Germinal center (tissue), 1 donor: Measurements from ENCODE around the gene TNIP1.

Experiments used
- DNase-seq: peaks from one replicate; pipeline ENCODE4 v3.0.0; 2012; ENCODE audit warnings: mixed read lengths, low spot score

TNIP1 gene

DNA sequence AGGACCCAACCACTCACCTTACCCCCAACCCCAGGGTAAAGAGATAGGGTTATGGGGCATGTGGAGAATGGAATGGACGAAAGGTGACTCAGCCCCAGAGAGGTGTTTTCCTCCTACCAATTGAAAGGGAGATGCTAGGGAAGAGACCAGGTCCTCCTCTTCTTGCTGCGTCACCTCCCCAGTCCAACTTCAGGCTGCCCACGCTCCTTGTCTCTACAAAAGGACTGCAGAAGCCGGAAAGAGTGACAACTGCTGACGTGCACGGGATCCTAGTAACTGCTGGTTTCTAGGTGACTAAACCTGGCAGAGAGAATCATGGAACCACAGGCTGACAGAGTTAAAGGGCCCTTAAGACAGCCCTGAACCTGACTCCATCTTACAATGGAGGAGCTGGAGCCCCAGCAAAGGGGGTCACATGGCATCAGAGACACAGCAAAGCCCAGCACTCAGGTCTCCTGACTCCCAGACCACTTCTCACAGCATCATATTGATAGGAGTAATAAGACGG is 58.3 kb downstream of the TNIP1 start:
- no peak for DNase-seq

- no peak for DNase-seq
These were observed 59.1 kb downstream of the TNIP1 start for GRCh38 chr5:151021746-151022145.

- DNase-seq: peak; percentile 74
These were observed 60.3 kb downstream of the TNIP1 start, which contains the start of gene GPX3 for GRCh38 chr5:151020304-151021110. TSS of gene GPX3 (plus strand) at chr5:151020591. CDS start at chr5:151020655, 64 bp downstream.

- DNase-seq: no peak
These were observed 61.5 kb downstream of the TNIP1 start for GRCh38 chr5:151019331-151019730.

DNA sequence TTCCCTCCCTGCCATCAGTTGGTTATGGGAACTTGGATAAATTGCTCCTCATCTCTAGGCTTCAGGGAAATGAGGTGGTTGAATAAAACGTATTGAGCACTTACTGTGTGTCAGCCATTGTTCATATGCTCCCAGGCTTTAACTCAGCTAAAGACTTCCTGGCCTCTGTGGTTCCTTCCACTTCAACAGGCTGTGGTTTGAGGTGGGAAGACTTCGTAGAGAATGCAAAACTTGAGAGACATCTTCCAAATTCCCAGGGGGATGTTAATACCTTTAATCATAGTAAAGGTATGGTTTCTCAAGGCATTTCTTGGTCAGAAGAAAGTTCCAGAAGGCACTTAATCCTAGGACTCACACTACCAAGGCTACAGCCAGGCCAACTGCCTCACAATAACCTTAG is 62.0 kb downstream of the TNIP1 start:
- DNase-seq: no peak

DNA sequence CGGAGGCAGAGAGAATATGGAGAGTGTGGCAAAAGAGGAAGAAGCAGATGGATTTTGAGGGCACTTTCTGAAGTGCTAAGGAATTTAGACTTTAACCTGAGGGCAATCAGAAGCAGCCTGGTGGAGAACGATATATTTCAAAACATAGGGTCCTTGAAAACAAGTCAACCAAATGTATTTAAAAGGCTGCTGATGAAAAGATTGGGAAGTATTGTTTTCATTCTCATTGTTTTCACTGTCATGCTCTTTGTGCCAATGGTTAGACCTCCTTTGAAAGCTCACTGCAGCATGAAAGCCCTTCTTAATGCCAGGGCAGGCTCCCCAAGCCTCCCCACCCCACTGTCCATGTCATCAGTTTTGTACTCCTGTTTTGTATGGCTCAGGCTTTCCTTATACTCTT is 62.9 kb downstream of the TNIP1 start:
- DNase-seq: no peak

DNA sequence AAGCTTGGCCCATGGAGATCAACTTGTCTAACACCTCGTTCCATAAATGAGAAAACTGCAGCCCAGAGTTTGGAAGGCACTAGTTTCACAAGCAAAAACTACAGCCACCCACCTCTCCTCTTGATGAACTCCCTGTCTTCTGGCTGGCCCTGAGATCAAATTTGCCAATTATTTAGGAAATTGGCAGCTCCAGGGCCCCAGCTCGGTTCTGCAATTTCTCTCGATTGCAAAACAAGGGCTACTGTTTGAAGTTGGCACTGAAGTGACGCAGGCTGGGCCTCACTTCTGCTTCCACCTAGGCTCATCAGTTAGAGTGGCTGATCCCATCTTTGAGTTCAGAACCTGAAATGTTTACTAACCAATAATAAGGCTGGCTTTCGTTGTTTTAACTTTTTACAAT is 64.1 kb downstream of the TNIP1 start:
- DNase-seq: no peak

DNA sequence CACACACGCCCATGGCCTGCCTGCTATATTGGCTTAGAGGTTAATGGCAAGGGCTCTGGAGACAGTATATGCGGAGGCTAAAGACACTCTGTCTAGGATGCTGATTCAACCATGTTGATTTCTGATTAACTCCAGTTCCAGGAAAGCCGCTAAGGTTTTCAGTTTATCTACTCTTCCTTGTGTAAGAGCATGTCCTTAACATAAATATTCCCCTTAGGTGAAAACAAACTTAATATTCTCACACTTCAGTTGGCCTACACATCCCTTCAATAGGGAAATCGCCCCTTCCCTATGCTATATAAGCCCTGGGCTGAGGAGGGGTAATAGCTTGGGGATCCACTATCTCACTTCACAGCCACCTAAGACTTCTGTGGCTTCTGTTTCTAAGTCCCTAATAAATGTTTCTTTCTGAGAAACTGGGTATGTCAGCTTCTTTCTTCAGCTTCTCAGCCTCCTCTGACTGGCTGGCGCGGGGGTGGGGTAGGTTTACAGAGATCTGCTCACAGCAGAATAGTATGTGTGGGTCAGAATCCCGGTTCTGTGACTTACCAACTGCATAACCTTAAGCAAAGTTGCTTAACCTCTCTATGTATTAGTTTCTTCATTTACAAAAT is 64.8 kb downstream of the TNIP1 start:
- DNase-seq: no peak

DNA sequence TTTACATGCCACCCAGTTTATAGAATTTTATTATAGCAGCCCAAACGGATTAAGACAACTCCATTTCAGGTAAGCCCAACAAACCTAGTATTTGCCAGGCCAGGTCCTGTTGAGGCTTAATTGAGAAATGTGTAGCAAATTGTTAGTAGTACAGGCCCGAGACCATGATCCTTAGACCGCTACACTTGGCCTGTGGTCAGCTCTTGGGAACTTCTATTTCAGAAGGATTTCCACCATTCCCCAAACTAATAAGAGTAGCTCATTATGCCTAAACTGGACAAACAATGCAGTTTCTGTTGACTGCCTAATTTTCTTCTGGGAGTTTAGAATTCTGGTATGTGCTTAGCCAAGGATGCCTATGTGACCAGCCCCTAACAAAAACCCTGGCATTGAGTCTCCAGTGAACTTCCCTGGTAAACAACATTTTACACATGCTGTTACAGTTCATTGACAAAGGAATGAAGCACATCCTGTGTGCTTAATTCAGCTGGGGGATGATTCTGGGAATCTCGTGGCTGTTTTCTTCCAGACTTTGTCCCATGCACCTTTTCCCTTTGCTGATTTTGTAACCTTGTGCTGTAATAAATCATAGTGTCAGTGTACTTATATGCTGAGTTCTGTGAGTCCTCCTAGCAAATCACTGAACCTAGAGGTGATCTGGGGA is 66.0 kb downstream of the TNIP1 start:
- no peak for DNase-seq

DNA sequence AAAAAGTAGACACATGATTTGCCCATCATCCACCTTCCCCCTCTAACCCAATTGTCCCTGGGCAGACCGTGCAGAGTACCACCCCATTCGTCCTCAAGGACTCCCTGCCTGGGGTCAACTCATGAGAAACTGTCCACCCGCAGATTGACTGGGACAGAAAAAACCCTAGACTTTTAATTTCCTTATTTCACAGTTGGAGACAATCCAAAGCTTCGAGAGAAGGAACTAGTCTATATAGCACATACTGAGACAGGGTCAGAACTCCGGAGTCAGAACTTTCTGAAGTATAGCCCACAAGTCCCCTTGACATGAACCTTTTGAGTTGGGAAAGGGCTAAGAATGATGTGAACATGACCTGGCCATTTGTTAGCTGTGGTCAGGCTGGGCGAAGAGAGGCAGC is 68.0 kb downstream of the TNIP1 start:
- no peak for DNase-seq

- no peak for DNase-seq
These were observed 71.9 kb downstream of the TNIP1 start for GRCh38 chr5:151008906-151009305.

DNA sequence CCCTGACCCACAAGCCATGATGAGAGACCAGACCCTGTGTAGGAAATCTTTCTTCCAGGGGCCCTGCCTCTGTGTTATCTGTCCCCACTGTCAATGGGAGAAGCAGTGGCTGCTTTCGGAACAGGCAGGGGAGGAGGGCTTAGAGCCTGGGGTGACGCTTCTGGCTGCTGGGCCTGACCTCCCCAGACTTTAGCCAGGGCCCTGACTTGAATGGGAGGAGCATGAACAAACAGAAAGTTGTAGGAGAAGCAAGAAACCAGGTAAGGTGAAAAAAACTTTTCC is 72.7 kb downstream of the TNIP1 start:
- no peak for DNase-seq

DNA sequence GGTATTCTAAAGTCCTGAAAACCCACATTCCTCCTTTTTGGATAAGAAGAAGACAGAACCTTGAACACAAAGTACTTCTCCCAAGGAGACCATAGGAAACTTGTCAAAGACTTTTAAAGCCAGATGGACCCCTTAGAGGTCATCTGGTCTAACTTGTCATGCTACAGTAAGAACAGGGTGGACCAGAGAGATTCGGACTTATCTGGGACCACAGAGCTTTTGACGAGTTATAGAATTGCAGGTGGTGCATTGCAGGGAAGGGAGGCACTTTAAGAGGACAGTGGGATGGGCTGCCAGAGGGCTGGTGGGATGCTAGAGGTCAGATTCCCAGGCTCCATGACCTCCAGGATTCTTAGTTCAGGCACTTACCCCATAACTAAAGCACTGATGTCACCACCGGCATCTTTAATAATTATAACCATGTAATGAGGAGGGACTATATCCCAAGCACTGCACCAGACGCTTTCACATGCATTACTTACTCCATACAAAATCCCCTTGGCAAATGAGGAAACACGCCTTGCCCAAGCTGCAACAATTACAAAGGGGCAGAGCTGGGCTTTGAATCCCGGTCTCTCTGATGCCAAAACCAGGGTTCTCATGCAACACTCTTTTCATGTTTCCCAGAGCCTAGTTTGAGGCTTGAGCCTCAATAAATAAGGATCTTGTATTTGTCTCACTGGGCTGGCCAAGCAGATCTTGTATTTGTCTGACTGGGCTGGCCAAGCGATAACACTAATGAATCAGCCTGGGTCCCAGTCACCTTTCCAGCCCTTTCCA is 73.2 kb downstream of the TNIP1 start:
- no peak for DNase-seq

DNA sequence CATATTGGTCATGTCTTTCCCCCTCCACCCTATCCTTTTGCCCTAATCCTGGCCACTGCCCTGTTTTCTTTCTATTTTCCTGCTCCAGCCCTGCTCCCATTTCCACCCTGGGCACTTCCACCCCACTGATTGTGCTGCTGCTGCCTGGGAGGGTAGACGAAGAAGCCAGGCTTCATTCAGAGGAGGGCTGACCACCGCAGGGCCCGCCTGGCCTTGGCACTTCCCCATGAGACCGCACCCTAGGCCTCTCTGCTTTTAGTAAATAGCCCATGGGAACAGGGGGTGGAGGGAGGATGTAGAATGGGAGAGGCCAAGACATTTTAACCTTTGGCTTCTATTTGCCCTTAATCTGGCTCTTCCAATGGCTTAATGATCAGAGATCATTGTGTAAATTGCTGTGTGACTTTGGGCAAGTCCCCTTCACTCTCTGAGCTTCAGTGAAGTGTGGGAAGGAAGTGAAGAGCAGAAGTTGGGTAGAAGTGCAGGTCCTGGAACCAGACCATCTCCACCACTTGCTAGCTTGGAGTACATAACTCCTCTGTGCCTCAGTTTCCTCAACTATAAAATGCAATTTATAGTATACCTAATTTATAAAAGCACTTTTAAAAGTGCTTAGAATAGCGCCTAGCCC is 74.0 kb downstream of the TNIP1 start:
- no peak for DNase-seq

- DNase-seq: no peak
These were observed 74.8 kb downstream of the TNIP1 start for GRCh38 chr5:151005950-151006576.

- DNase-seq: no peak
These were observed 75.5 kb downstream of the TNIP1 start for GRCh38 chr5:151005187-151005949.

DNA sequence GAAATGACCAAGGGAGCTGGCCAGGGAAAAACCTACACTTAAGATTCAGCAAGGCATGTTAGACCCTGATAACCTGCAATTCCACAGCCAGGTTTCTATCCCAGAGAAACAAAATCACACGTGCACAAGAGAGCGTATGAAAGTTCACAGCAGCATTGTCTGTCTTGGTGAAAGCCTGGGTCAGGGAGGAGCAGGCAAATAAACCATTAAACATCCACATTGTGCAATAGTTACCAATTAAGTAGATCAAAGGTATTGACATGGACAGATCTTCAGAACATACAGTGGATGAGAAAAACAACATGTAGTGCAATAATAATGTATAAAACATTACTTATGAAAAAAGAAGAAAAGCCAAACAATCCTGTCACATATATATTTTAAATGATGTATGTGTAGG is 76.3 kb downstream of the TNIP1 start:
- no peak for DNase-seq

DNA sequence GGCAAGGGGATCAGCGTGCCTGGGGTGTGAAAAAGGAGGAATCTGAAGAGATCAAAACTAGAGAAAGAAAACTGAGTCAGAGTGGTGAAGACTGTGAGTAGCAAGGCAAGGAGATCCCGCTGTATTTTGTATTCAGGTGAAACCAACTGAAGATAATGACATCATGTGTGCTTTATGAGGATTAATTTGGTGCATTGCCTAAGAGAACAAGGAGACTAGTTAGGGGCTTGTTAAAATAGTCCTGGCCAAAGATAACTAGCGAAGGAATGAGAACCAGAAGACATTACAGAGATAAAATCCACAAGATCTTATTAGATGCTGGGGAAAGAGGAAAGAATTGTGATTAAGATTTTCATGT is 77.4 kb downstream of the TNIP1 start:
- no peak for DNase-seq

DNA sequence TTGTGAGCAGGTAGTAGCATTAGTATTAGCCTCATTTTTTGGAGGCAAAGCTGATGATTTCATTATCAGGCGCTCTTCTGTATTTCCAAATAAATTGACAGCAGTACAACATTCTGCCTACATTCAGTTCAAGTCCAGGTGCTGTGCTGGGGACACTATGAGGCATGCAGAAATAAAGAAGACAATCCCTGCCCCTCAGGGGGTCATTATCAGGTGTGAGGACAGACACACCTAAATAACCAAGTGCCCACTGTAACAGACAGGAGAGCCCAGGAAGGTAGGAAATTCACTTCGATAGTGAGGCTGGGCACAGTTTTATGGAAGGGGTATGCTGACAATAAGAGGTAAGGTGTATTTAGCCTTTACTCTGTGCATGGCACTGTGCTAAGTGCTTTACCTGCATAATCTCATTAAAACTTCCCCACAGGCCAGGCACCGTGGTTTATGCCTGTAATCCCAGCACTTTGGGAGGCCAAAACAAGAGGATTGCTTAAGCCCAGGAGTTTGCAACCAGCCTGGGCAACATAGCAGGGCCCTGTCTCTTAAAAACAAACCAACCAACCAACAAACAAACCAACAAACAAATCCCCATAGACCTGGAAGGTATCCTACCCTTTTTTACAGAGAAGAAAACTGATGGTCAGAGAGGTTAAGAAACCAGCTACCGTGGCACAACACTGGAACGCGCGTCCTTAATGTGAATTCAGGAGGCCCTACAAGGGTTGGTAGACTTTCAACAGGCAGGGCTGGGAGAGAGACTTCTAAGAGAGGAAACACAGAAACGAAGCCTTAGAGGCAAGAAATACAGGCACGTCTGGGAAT is 77.9 kb downstream of the TNIP1 start:
- no peak for DNase-seq

DNA sequence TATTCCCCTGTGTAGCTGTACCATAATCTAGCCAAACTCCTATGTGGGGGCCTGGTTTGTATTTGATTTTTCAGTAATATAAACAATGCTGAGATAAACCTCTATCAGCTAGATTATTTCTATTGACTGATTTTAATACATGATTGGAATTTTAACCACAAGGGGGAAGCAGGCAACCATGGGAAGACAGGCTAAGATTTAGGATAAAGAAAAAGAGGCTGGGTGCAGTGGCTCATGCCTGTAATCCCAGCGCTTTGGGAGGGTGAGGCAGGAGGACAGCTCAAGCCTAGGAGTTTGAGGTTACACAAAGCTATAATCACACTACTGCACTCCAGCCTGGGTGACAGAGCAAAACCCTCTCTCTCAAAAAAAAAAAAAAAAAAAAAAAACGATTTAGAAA is 78.6 kb downstream of the TNIP1 start:
- no peak for DNase-seq
